Gastrocnemius medialis (tissue), 4 donors: ENCODE measurements around the gene FLNB.
"Not testable (repeated sequence)": the region's sequence is repeated elsewhere in the genome, so short reads cannot be mapped to it uniquely, and the experiment has no call there.

Experiments used
- POLR2A ChIP-seq, 2 donors: fragments of 450-650 bp; IDR thresholded peaks; one replicate each; pipeline ENCODE4 v1.6.1; 2017; ENCODE audit warnings: antibody characterized with exemption in 2 of 2, mild to moderate bottlenecking in 2 of 2, moderate library complexity in 2 of 2
- TF ChIP-seq, protein P1 (sequence below), 5 experiments: fragments of 450-650 bp in 3 of 5; fragments of 200-600 bp in 2 of 5; sonication (generic) in 2 of 5; IDR thresholded peaks in 4 of 5; conservative IDR thresholded peaks in 1 of 5; 1 replicate in 4 of 5; 2 replicates in 1 of 5; pipeline ENCODE4 v1.5.1; 2016 to 2019; ENCODE audit warnings: antibody characterized with exemption in 5 of 5, mild to moderate bottlenecking in 3 of 5, moderate library complexity in 3 of 5

- not testable (repeated sequence) for TF ChIP-seq POLR2A (IDR thresholded peaks at IDR 0.05)
- TF ChIP-seq, protein P1, sequence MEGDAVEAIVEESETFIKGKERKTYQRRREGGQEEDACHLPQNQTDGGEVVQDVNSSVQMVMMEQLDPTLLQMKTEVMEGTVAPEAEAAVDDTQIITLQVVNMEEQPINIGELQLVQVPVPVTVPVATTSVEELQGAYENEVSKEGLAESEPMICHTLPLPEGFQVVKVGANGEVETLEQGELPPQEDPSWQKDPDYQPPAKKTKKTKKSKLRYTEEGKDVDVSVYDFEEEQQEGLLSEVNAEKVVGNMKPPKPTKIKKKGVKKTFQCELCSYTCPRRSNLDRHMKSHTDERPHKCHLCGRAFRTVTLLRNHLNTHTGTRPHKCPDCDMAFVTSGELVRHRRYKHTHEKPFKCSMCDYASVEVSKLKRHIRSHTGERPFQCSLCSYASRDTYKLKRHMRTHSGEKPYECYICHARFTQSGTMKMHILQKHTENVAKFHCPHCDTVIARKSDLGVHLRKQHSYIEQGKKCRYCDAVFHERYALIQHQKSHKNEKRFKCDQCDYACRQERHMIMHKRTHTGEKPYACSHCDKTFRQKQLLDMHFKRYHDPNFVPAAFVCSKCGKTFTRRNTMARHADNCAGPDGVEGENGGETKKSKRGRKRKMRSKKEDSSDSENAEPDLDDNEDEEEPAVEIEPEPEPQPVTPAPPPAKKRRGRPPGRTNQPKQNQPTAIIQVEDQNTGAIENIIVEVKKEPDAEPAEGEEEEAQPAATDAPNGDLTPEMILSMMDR (IDR thresholded peaks at IDR 0.05 in 4 of 5, conservative IDR thresholded peaks at IDR 0.05 in 1 of 5): not testable (repeated sequence)
These were observed 19.0 kb upstream of the FLNB start for GRCh38 chr3:57989198-57989597.
